CD4-positive, alpha-beta memory T cell (primary cell): ENCODE data around the gene CELSR1. TPM values are rescaled to one million over a fixed set of nuclear protein-coding genes. Genes with fewer than 3 reads are reported as not detected.

ENCODE experiments used
- CTCF ChIA-PET: fragments of 350-600 bp; sonication (Branson Sonifier 250); formaldehyde crosslinking; loops from one replicate; lab custom pipeline; 2021; ENCODE audit warnings: inconsistent platforms; ENCODE audit not compliant: partially characterized antibody; lab: Charles Lee
- POLR2A ChIA-PET: fragments of 350-600 bp; sonication (Branson Sonifier 250); formaldehyde crosslinking; loops from one replicate; lab custom pipeline; 2021; ENCODE audit not compliant: partially characterized antibody; lab: Charles Lee
- DNase-seq, 5 donors: peaks; one replicate each; pipeline versions ENCODE4 v3.0.0 to v3.0.0-alpha.2; 2020 to 2022; ENCODE audit warnings: mixed read lengths in 1 of 5
- H3K27ac ChIP-seq: one replicate; pipeline ENCODE4 v1.7.0; 2013; ENCODE audit warnings: low read depth, low read length
- H3K27me3 ChIP-seq: 2 replicates; pipeline ENCODE4 v1.7.0; 2013; ENCODE audit warnings: mild to moderate bottlenecking, low read length, moderate library complexity; ENCODE audit not compliant: insufficient read depth
- H3K36me3 ChIP-seq: 2 replicates; pipeline ENCODE4 v1.7.0; 2013; ENCODE audit warnings: mild to moderate bottlenecking, low read length, moderate library complexity; ENCODE audit not compliant: insufficient read depth
- H3K4me1 ChIP-seq: 2 replicates; pipeline ENCODE4 v1.7.0; 2013; ENCODE audit warnings: mild to moderate bottlenecking, low read length, moderate library complexity; ENCODE audit not compliant: insufficient read depth
- H3K4me3 ChIP-seq, 2 donors: one replicate each; pipeline ENCODE4 v1.7.0; 2013; ENCODE audit warnings: low read length in 2 of 2, mild to moderate bottlenecking in 1 of 2
- H3K9me3 ChIP-seq, 2 donors: one replicate each; pipeline ENCODE4 v1.7.0; 2013; ENCODE audit warnings: low read length in 2 of 2, control low read depth in 1 of 2; ENCODE audit not compliant: control insufficient read depth in 1 of 2
- H3K27ac Mint-ChIP-seq, 7 donors: one replicate each; pipeline ENCODE4 v1.8.0; 2020 to 2021; ENCODE audit warnings: mixed read lengths in 7 of 7, mild to moderate bottlenecking in 6 of 7, inconsistent platforms in 3 of 7, moderate library complexity in 3 of 7
- H3K27me3 Mint-ChIP-seq, 2 donors: one replicate each; pipeline ENCODE4 v1.8.0; 2020 to 2021; ENCODE audit warnings: mixed read lengths in 2 of 2
- H3K36me3 Mint-ChIP-seq, 2 donors: one replicate each; pipeline ENCODE4 v1.8.0; 2020 to 2021; ENCODE audit warnings: mixed read lengths in 2 of 2, inconsistent platforms in 1 of 2, mild to moderate bottlenecking in 1 of 2
- H3K4me1 Mint-ChIP-seq, 4 donors: one replicate each; pipeline ENCODE4 v1.8.0; 2020 to 2021; ENCODE audit warnings: mixed read lengths in 4 of 4, mild to moderate bottlenecking in 1 of 4
- H3K4me3 Mint-ChIP-seq, 8 donors: one replicate each; pipeline ENCODE4 v1.8.0; 2020 to 2021; ENCODE audit warnings: mixed read lengths in 8 of 8, mild to moderate bottlenecking in 7 of 8, moderate library complexity in 6 of 8, inconsistent platforms in 3 of 8
- H3K9me3 Mint-ChIP-seq, 8 donors: one replicate each; pipeline ENCODE4 v1.8.0; 2020 to 2021; ENCODE audit warnings: mixed read lengths in 8 of 8, mild to moderate bottlenecking in 5 of 8, inconsistent platforms in 3 of 8, moderate library complexity in 1 of 8
- intact Hi-C: fragments of 100-400 bp; cut with micrococcal nuclease; formaldehyde crosslinking; loops from one replicate; pipeline ENCODE4 v1.15.1; 2023
- polyA plus RNA-seq, 2 donors: library from polyadenylated mRNA; unstranded; fragments of 300-500 nt; fragmentation: Illumina TruSeq; gene quantifications; one replicate each; pipeline ENCODE4 v1.2.3, GENCODE V29; 2021
- total RNA-seq, 2 experiments: library from RNA; stranded (reverse); gene quantifications; one replicate each; pipeline ENCODE4 v1.2.3, GENCODE V29; 2021

Gene CELSR1
- total and polyA plus RNA-seq, 4 experiments from 2014 or later: 0.47 to 1.1 (median 0.81) TPM

GRCh38 chr22:46432164-46433068, 105.0 kb downstream of the CELSR1 start:
- CTCF ChIA-PET: no interaction called here
- POLR2A ChIA-PET: interaction anchor here (0.6 to 0.9 kb wide), 2 partner anchors 30 to 97 kb away, joined by 3 to 5 read pairs; partner anchors contain the start of gene TRMU

GRCh38 chr22:46430961-46431838, 106.2 kb downstream of the CELSR1 start:
- peaks cover 11 to 20% (median 12%) of the 10 kb centered on the region in 4 donors for H3K4me1 Mint-ChIP-seq
- H3K4me1 ChIP-seq: peaks cover 15% of the 10 kb centered on the region
- CTCF ChIA-PET: no interaction called here
- POLR2A ChIA-PET: no interaction called here
- no peaks in the 10 kb centered on the region for H3K36me3 ChIP-seq
- H3K27me3 ChIP-seq: no peaks in the 10 kb centered on the region
- no peaks in the 10 kb centered on the region for H3K36me3 Mint-ChIP-seq
- H3K9me3 ChIP-seq: no peaks in the 10 kb centered on the region
- intact Hi-C loops: no loop called here
- no peak overlapping the region for H3K27ac ChIP-seq
- peak overlapping the region in 3 of 7 donors; percentile 35 to 95 (median 94) for H3K27ac Mint-ChIP-seq
- H3K9me3 Mint-ChIP-seq: peaks cover 0 to 2% (median 0%) of the 10 kb centered on the region in 8 donors
- peak overlapping the region in 7 of 8 donors; percentile 43 to 94 (median 85) for H3K4me3 Mint-ChIP-seq
- no peak for DNase-seq
- no peaks in the 10 kb centered on the region for H3K27me3 Mint-ChIP-seq
- no peak overlapping the region for H3K4me3 ChIP-seq

More at GRCh38 chr22:46432164-46433068, 105.0 kb downstream of the CELSR1 start:
- H3K4me1 Mint-ChIP-seq: peaks cover 8 to 15% (median 10%) of the 10 kb centered on the region in 4 donors
- peak in 4 of 5 donors; percentile 41 to 59 (median 50) for DNase-seq
- no peaks in the 10 kb centered on the region for H3K9me3 ChIP-seq
- peaks cover 12% of the 10 kb centered on the region for H3K4me1 ChIP-seq
- H3K9me3 Mint-ChIP-seq: no peaks in the 10 kb centered on the region
- intact Hi-C loops: no loop called here
- no peaks in the 10 kb centered on the region for H3K36me3 Mint-ChIP-seq
- no peaks in the 10 kb centered on the region for H3K27me3 Mint-ChIP-seq
- peak overlapping the region; percentile 55 to 98 (median 95) for H3K27ac Mint-ChIP-seq
- peak overlapping the region; percentile 56 for H3K27ac ChIP-seq
- no peaks in the 10 kb centered on the region for H3K27me3 ChIP-seq
- no peaks in the 10 kb centered on the region for H3K36me3 ChIP-seq
- H3K4me3 ChIP-seq: peak overlapping the region; percentile 64 to 91
- H3K4me3 Mint-ChIP-seq: peak overlapping the region; percentile 85 to 94 (median 91)

- no peaks in the 10 kb centered on the region for H3K36me3 ChIP-seq
- H3K9me3 ChIP-seq: no peaks in the 10 kb centered on the region
- peaks cover 18% of the 10 kb centered on the region for H3K4me1 ChIP-seq
- Mint-ChIP-seq H3K27ac (no peak overlapping the region), H3K4me1 (peaks cover 14 to 26% (median 17%) of the 10 kb centered on the region in 4 donors), H3K9me3 (peaks cover 0 to 9% (median 5%) of the 10 kb centered on the region in 8 donors), H3K4me3 (no peak overlapping the region), H3K27me3 (no peaks in the 10 kb centered on the region), H3K36me3 (no peaks in the 10 kb centered on the region)
- intact Hi-C loops: no loop called here
- ChIA-PET CTCF (no interaction called here), POLR2A (no interaction called here)
- no peaks in the 10 kb centered on the region for H3K27me3 ChIP-seq
- DNase-seq: no peak
- H3K27ac ChIP-seq: no peak overlapping the region
- no peak overlapping the region for H3K4me3 ChIP-seq
Observed at GRCh38 chr22:46429325-46429853, 108.0 kb downstream of the CELSR1 start.

GRCh38 chr22:46428602-46429324, 108.7 kb downstream of the CELSR1 start:
- H3K4me1 Mint-ChIP-seq: peaks cover 12 to 26% (median 17%) of the 10 kb centered on the region in 4 donors
- H3K27me3 ChIP-seq: no peaks in the 10 kb centered on the region
- H3K4me3 Mint-ChIP-seq: no peak overlapping the region
- no peak overlapping the region for H3K27ac ChIP-seq
- H3K36me3 ChIP-seq: no peaks in the 10 kb centered on the region
- peaks cover 0 to 9% (median 5%) of the 10 kb centered on the region in 8 donors for H3K9me3 Mint-ChIP-seq
- ChIA-PET POLR2A (no interaction called here), CTCF (no interaction called here)
- H3K9me3 ChIP-seq: no peaks in the 10 kb centered on the region
- H3K4me3 ChIP-seq: no peak overlapping the region
- intact Hi-C loops: no loop called here
- peaks cover 18% of the 10 kb centered on the region for H3K4me1 ChIP-seq
- no peaks in the 10 kb centered on the region for H3K36me3 Mint-ChIP-seq
- no peak overlapping the region for H3K27ac Mint-ChIP-seq
- no peaks in the 10 kb centered on the region for H3K27me3 Mint-ChIP-seq
- no peak for DNase-seq

GRCh38 chr22:46428171-46428570, 109.2 kb downstream of the CELSR1 start:
- H3K9me3 ChIP-seq: no peaks in the 10 kb centered on the region
- H3K27me3 ChIP-seq: no peaks in the 10 kb centered on the region
- intact Hi-C loops: no loop called here
- H3K4me3 Mint-ChIP-seq: no peak overlapping the region
- H3K4me1 ChIP-seq: peaks cover 18% of the 10 kb centered on the region
- H3K27ac ChIP-seq: no peak overlapping the region
- ChIA-PET CTCF (no interaction called here), POLR2A (no interaction called here)
- H3K27ac Mint-ChIP-seq: no peak overlapping the region
- H3K4me3 ChIP-seq: no peak overlapping the region
- no peaks in the 10 kb centered on the region for H3K36me3 ChIP-seq
- H3K36me3 Mint-ChIP-seq: no peaks in the 10 kb centered on the region
- no peaks in the 10 kb centered on the region for H3K27me3 Mint-ChIP-seq
- H3K4me1 Mint-ChIP-seq: peaks cover 10 to 26% (median 17%) of the 10 kb centered on the region in 4 donors
- H3K9me3 Mint-ChIP-seq: peaks cover 0 to 9% (median 5%) of the 10 kb centered on the region in 8 donors
- no peak for DNase-seq

DNA sequence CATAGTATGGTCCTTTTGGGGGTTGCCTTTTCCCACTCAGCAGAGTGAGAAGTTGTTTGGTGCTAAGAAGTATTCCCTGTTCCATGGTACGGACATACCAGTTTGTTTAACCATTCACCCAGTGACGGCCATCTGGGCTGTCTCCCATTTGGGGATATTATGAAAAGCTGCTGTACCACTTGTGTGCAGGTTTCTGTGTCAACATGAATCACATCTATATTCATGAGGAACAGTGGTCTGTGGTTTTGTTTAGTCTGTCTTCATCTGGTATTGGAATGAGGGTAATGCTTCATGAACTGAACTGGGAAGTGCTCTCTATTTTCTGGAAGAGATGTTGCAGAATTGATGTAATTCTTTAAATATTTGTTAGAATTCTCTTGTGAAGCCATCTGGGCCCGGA, 112.4 kb downstream of the CELSR1 start:
- Mint-ChIP-seq H3K27me3 (no peaks in the 10 kb centered on the region), H3K36me3 (no peaks in the 10 kb centered on the region), H3K4me3 (no peak overlapping the region), H3K27ac (peak overlapping the region in 1 of 7 donors; percentile 27), H3K9me3 (peaks cover 0 to 9% (median 5%) of the 10 kb centered on the region in 8 donors), H3K4me1 (peaks cover 5 to 14% (median 8%) of the 10 kb centered on the region in 4 donors)
- DNase-seq: no peak
- peaks cover 6% of the 10 kb centered on the region for H3K4me1 ChIP-seq
- no peaks in the 10 kb centered on the region for H3K27me3 ChIP-seq
- H3K36me3 ChIP-seq: no peaks in the 10 kb centered on the region
- H3K4me3 ChIP-seq: no peak overlapping the region
- CTCF ChIA-PET: no interaction called here
- H3K27ac ChIP-seq: no peak overlapping the region
- intact Hi-C loops: no loop called here
- POLR2A ChIA-PET: no interaction called here
- no peaks in the 10 kb centered on the region for H3K9me3 ChIP-seq
